HCT116 (cell line): ENCODE results near the gene ITGA7. TPM values are rescaled to one million over a fixed set of nuclear protein-coding genes. Genes with fewer than 3 reads are reported as not detected.

Source experiments
- ATAC-seq: fragments of 200-7000 bp; cut with Tn5 transposase; 2 replicates; pipeline ENCODE4 v1.9.1; 2020; ENCODE audit warnings: mild to moderate bottlenecking, moderate library complexity
- BruUV-seq: library from RNA; stranded (reverse); fragments of 400-500 nt; replicated peaks from 2 replicates; lab custom pipeline; 2021; lab: Mats Ljungman, UMichigan
- CTCF ChIA-PET: fragments of 300-600 bp; sonication (Branson Sonifier 250); formaldehyde crosslinking; loops from one replicate; lab custom pipeline; 2021; ENCODE audit warnings: antibody characterized with exemption; lab: Charles Lee
- POLR2A ChIA-PET: fragments of 300-600, 350-600 bp; sonication (Branson Sonifier 250); formaldehyde crosslinking; loops from one replicate; lab custom pipeline; 2021; ENCODE audit warnings: antibody characterized with exemption; lab: Charles Lee
- RAD21 ChIA-PET, 2 experiments: fragments of 300-600 bp; sonication (Branson Sonifier 250); formaldehyde crosslinking; loops; one replicate each; lab custom pipeline; 2023; ENCODE audit warnings: low total read pairs in 2 of 2; ENCODE audit not compliant: uncharacterized antibody in 2 of 2, unreplicated experiment in 2 of 2, low non-redundant PET in 1 of 2; lab: Charles Lee
- DNase-seq: peaks from one replicate; pipeline ENCODE4 v3.0.0-alpha.2; 2010; ENCODE audit warnings: low read depth, low spot score
- H2AFZ ChIP-seq: fragments of 200-600 bp; shearing (Covaris generic), sonication (generic); 2 replicates; pipeline ENCODE4 v1.6.1; 2017; ENCODE audit warnings: low read depth, mixed run types, mixed read lengths, antibody characterized with exemption, low read length; ENCODE audit not compliant: poor library complexity, severe bottlenecking
- H3K27ac ChIP-seq: 2 replicates; pipeline ENCODE4 v1.5.1; 2012; ENCODE audit warnings: low read depth, low read length
- H3K27me3 ChIP-seq: fragments of 200-600 bp; sonication (generic); 2 replicates; pipeline ENCODE4 v1.6.1; 2016; ENCODE audit warnings: mixed run types, low read length, mixed read lengths; ENCODE audit not compliant: insufficient read depth
- H3K36me3 ChIP-seq, 2 experiments: fragments of 200-500 bp in 1 of 2; fragments of 200-600 bp in 1 of 2; sonication (Bioruptor generic) in 1 of 2; sonication (generic) in 1 of 2; 2 replicates each; pipeline versions ENCODE4 v1.5.1 to v1.6.1; 2014 to 2016; ENCODE audit warnings: low read length in 2 of 2, inconsistent platforms in 1 of 2, mixed read lengths in 1 of 2, mixed run types in 1 of 2; ENCODE audit not compliant: insufficient read depth in 2 of 2, control insufficient read depth in 1 of 2
- H3K4me1 ChIP-seq, 2 experiments: fragments of 200-600 bp in 1 of 2; sonication (generic) in 1 of 2; 2 replicates each; pipeline versions ENCODE4 v1.5.1 to v1.6.1; 2012 to 2017; ENCODE audit warnings: low read length in 2 of 2, inconsistent platforms in 1 of 2, mild to moderate bottlenecking in 1 of 2, mixed read lengths in 1 of 2, mixed run types in 1 of 2, moderate library complexity in 1 of 2; ENCODE audit not compliant: insufficient read depth in 2 of 2, control insufficient read depth in 1 of 2
- H3K4me2 ChIP-seq: fragments of 200-600 bp; sonication (generic); 2 replicates; pipeline ENCODE4 v1.6.1; 2017; ENCODE audit warnings: mixed run types, low read length, mixed read lengths
- H3K4me3 ChIP-seq, 2 experiments: fragments of 200-600 bp in 1 of 2; sonication (generic) in 1 of 2; replicated peaks in 1 of 2; 2 replicates each; pipeline ENCODE4 v1.5.1; 2011 to 2016; ENCODE audit warnings: low read length in 2 of 2, control low read depth in 1 of 2, low read depth in 1 of 2, mild to moderate bottlenecking in 1 of 2, mixed read lengths in 1 of 2, mixed run types in 1 of 2
- H3K79me2 ChIP-seq: fragments of 200-600 bp; sonication (generic); 2 replicates; pipeline ENCODE4 v1.6.1; 2017; ENCODE audit warnings: mild to moderate bottlenecking, mixed run types, low read length, moderate library complexity, mixed read lengths; ENCODE audit not compliant: insufficient read depth
- H3K9ac ChIP-seq: fragments of 200-600 bp; sonication (generic); 2 replicates; pipeline ENCODE4 v1.6.1; 2016; ENCODE audit warnings: low read length, mixed read lengths
- H3K9me2 ChIP-seq: fragments of 200-600 bp; sonication (generic), shearing (Covaris generic); 2 replicates; pipeline ENCODE4 v1.6.1; 2017; ENCODE audit warnings: mixed run types, mild to moderate bottlenecking, moderate library complexity; ENCODE audit not compliant: insufficient read depth
- H3K9me3 ChIP-seq, 2 experiments: fragments of 200-500 bp in 1 of 2; fragments of 200-600 bp in 1 of 2; sonication (Bioruptor generic) in 1 of 2; sonication (generic) in 1 of 2; 2 replicates each; pipeline ENCODE4 v1.6.1; 2014 to 2017; ENCODE audit warnings: low read length in 2 of 2, mixed read lengths in 2 of 2, inconsistent platforms in 1 of 2, low read depth in 1 of 2, mild to moderate bottlenecking in 1 of 2, mixed run types in 1 of 2, moderate library complexity in 1 of 2; ENCODE audit not compliant: control insufficient read depth in 1 of 2, insufficient read depth in 1 of 2
- H4K20me1 ChIP-seq: fragments of 200-600 bp; sonication (generic), shearing (Covaris generic); 2 replicates; pipeline ENCODE4 v1.6.1; 2017; ENCODE audit warnings: mixed run types, mild to moderate bottlenecking, moderate library complexity; ENCODE audit not compliant: insufficient read depth
- CTCF ChIP-seq, 3 experiments: fragments of 200-600 bp in 1 of 3; sonication (generic) in 1 of 3; IDR thresholded peaks in 2 of 3; conservative IDR thresholded peaks in 1 of 3; 2 replicates each; pipeline ENCODE4 v1.5.1; 2012 to 2017; ENCODE audit warnings: low read depth in 2 of 3, low read length in 2 of 3, antibody characterized with exemption in 1 of 3, borderline replicate concordance in 1 of 3, control low read depth in 1 of 3, mild to moderate bottlenecking in 1 of 3, mixed read lengths in 1 of 3, mixed run types in 1 of 3, moderate library complexity in 1 of 3; ENCODE audit not compliant: insufficient read depth in 1 of 3
- POLR2AphosphoS5 ChIP-seq: IDR thresholded peaks from 2 replicates; pipeline ENCODE4 v1.6.1; 2011; ENCODE audit warnings: mild to moderate bottlenecking, low read depth, low read length, moderate library complexity
- RAD21 ChIP-seq: IDR thresholded peaks from 2 replicates; pipeline ENCODE4 v1.6.1; 2012; ENCODE audit warnings: low read depth, mild to moderate bottlenecking
- SRF ChIP-seq: IDR thresholded peaks from 2 replicates; pipeline ENCODE4 v1.6.1; 2012; ENCODE audit warnings: low read depth
- TCF7L2 ChIP-seq: IDR thresholded peaks from 2 replicates; pipeline ENCODE4 v1.7.0; 2011; ENCODE audit warnings: borderline replicate concordance, inconsistent platforms; ENCODE audit not compliant: insufficient read depth, insufficient read length; ENCODE audit errors: extremely low read depth
- ZBTB33 ChIP-seq: IDR thresholded peaks from 2 replicates; pipeline ENCODE4 v1.6.1; 2011; ENCODE audit warnings: mild to moderate bottlenecking, low read length, moderate library complexity; ENCODE audit not compliant: insufficient replicate concordance; ENCODE audit errors: extremely low read depth
- intact Hi-C: fragments of 100-400 bp; cut with micrococcal nuclease; formaldehyde crosslinking; loops from 2 replicates; pipeline ENCODE4 v1.10.0; 2022
- total RNA-seq: library from RNA; stranded (reverse); gene quantifications from one replicate; pipeline ENCODE4 v1.2.1, GENCODE V29; 2021; ENCODE audit not compliant: unreplicated experiment

Gene ITGA7
- total RNA-seq, 1 experiment from 2014 or later: 17.8 TPM

- ChIA-PET CTCF (interaction anchor here (0.8 to 5.1 kb wide), 3 partner anchors 62 to 78 kb away, joined by 3 to 40 read pairs (median 3); no protein-coding TSS in a partner anchor), POLR2A (no interaction called here), RAD21 (interaction anchor here in 1 of 2 experiments (0.9 kb wide), 1 partner anchor 77 kb away, joined by 3 read pairs; no protein-coding TSS in a partner anchor)
- H3K27me3 ChIP-seq: no peaks in the 10 kb centered on the region
- H3K4me3 ChIP-seq: no peak overlapping the region
- DNase-seq: no peak
- BruUV-seq: no TSS peak
- no peaks in the 10 kb centered on the region for H3K36me3 ChIP-seq
- H3K9me2 ChIP-seq: no peaks in the 10 kb centered on the region
- no peaks in the 10 kb centered on the region for H3K9me3 ChIP-seq
- TF ChIP-seq CTCF (IDR thresholded peaks at IDR 0.05 in 2 of 3, conservative IDR thresholded peaks at IDR 0.05 in 1 of 3; ENCODE audit: borderline replicate concordance in 1 of 3, insufficient read depth in 1 of 3, low read depth in 2 of 3, low read length in 2 of 3) (peak; percentile 62 to 74 (median 64); a peak in 5 of 6 replicates), TCF7L2 (no peak), POLR2AphosphoS5 (no peak), ZBTB33 (no peak), RAD21 (peak; percentile 84), SRF (no peak)
- H3K27ac ChIP-seq: no peak overlapping the region
- no peak overlapping the region for H2AFZ ChIP-seq
- H4K20me1 ChIP-seq: no peaks in the 10 kb centered on the region
- no peak overlapping the region for H3K4me2 ChIP-seq
- H3K79me2 ChIP-seq: no peaks in the 10 kb centered on the region
- intact Hi-C loops: loop anchor here (1.0 to 10.0 kb wide), 3 partner anchors 62 to 135 kb away; no protein-coding TSS in a partner anchor
- no peaks in the 10 kb centered on the region for H3K4me1 ChIP-seq
- no peak overlapping the region for H3K9ac ChIP-seq
- ATAC-seq: peak; percentile 65; the same call in 1 of the 2 replicates
These were observed 48.0 kb downstream of the ITGA7 start for GRCh38 chr12:55659486-55660385.
